ENCODE data around the gene SFRP5.
A peak's percentile ranks its signal among the peaks of the same experiment; 100 is the strongest.

The SFRP5 gene

DNA sequence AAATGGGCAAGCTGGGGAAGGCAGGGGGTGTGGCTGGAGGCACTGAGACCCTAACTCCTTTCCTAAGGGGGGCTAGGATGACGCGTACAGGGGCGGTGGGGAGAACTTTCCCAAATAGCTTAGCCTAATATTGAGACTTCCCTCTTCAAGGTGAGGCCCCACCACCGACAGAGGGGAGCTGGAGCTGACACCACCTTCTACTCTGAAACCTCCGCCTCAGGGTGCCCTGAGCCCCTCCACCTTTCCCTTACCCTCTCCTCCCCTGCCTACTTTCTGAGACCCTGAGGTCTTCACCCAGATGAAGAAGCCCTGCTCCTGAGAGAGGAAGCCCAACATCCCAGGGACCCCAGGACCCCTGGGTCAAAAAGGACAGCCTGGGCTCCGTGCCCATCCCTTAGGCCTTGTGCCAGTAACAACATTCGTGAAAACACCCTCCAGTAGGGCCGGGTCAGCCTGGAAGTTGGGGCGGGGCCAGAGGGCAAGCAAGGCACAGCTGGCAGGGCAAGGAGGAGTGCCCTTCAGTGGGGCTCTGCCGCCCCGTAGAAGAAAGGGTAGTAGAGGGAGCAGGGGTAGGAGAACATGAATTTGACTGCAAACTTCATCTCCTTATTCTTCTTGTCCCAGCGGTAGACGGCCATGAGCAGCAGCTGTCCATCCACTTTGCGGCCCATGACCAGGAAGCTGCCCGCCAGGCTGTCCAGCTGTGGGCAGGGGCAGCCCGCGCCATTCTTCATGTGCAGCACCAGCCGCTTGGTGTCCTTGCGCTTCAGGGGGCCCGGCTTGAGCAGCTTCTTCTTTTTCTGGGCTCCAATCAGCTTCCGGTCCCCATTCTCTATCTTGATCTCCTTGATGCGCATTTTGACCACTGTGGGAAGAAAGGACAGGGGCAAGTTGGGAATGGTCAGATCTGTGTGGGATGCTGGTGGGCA is 4.5 kb downstream of the SFRP5 start:
- DNase-seq (ENCODE audit: low spot score) = no peak

- no peak for DNase-seq (ENCODE audit: low spot score)
Observed at GRCh38 chr10:97766106-97766810, 5.5 kb downstream of the SFRP5 start.

DNA sequence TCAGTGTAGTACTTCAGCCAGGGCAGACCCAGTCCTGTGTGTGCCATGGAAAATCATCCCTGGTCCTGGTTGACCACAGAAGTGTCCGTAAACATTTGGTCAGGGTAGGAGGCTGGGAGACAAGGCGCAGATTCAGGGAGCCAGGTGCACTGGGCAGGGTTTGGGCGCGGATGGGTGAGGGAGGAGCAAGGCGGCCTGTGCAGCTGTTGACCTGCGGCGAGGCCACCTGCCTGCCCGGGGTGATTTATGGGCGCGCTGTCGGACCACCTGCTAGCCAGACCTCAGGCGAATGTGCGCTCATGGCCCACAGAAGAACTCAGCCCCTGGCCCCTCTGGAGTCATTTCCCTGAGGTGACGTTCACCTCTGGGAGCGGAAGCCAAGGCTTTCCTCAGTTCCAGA is 6.6 kb downstream of the SFRP5 start:
- no peak for DNase-seq (ENCODE audit: low spot score)

DNA sequence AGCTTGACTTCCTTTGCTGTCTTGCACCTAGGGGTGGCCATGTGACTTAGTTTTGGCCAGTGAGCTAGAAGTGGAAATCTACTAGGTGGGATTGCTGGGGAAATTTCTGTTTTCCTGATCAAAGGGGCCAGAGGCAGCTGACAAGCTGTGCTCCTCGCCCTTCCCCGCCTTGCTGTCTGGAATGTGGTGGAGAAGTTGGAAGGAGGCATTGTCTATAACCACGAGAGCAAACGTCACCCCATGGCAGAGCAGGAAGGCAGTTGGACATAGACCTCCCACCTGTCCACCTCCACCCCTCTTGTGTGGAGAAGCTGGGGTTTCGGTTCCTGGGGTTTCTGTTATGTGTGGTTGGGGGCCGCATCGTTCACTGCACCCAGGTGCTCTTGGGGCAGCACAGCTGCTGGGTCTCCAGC is 7.3 kb downstream of the SFRP5 start:
- DNase-seq (ENCODE audit: low spot score) = no peak

DNA sequence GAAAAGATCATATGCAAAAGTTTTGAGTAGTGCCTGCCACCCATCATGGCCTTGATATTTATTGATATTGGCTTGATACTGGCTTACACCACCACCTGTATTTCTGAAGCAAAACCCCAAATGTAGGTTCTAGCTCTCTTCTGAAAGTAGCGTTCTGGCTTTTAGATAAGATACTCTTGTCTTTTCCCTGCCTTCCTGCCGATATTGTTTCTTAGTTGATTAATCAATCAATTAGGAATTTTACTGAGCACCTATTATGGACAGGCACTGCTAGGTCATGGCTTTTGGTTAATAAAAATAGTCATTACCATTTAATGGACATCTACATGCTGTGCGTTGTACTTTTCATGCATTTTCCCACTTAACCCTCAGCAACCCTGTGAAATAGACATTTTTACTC is 7.9 kb downstream of the SFRP5 start:
- DNase-seq (ENCODE audit: low spot score) = no peak

GRCh38 chr10:97763411-97763810 is 8.4 kb downstream of the SFRP5 start:
- no peak for DNase-seq (ENCODE audit: low spot score)

- no peak for DNase-seq (ENCODE audit: low spot score)
Observed at GRCh38 chr10:97762816-97763215, 9.0 kb downstream of the SFRP5 start.

GRCh38 chr10:97762056-97762455 is 9.7 kb downstream of the SFRP5 start:
- DNase-seq (ENCODE audit: low spot score) = no peak

GRCh38 chr10:97761331-97761865 is 10.4 kb downstream of the SFRP5 start:
- no peak for DNase-seq (ENCODE audit: low spot score)

GRCh38 chr10:97760461-97761257 is 11.1 kb downstream of the SFRP5 start:
- DNase-seq (ENCODE audit: low spot score) = no peak

DNA sequence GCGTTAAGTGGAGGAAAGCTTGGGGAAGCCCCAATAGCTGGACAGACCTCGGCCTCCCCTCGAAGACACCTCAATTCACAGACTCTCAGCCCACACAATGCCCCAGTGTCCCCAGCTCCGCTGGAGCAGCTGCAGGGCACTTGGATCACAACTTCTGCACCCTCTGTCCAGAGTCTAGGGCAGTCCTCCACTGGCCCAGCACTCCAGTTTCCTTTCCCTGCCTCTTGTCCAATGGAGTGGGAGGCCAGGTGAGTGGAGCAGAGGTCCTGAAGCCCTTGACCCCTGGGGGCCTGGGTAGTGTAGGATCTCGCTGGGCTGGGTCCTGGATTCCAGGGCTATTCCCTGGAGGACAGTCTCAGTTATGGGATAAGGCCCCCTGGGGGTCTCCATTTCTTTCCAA is 11.9 kb downstream of the SFRP5 start:
- DNase-seq (ENCODE audit: low spot score) = no peak

DNA sequence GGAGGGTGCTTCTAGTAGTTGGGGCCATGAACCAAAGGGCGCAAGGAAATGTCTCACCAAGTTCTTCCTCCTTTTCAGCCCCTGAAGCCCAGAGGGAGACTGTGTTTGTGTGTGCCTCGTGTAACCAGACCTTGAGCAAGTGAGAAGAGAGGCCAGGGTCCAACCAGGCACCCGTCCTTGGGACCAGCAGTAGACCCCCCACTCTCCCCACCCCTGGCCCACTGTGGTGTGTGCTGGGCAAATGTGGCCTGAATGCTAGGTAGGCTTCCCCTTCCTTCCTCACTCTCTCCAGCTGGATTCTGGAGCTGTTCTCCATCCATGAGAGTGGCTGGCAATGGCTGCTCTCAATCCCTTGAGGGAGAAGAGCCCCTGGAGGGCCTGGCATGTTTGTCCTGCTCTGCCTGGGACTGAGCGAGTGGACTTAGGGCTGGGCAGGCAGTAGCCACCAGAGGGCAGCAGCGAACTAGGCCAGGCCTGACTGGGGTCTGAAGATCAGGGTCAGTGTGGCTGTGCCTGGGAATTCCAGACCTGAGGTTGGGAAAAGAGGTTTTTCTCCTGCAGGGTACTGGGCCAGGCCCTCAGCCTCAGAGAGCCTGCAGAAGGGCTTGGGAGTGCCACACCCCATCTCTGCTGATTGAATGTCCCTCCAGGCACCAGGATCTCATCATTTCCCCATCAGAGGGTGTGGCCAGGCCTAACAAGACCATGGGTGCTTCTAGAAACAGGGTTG is 12.5 kb downstream of the SFRP5 start:
- DNase-seq (ENCODE audit: low spot score) = peak; percentile 73

DNA sequence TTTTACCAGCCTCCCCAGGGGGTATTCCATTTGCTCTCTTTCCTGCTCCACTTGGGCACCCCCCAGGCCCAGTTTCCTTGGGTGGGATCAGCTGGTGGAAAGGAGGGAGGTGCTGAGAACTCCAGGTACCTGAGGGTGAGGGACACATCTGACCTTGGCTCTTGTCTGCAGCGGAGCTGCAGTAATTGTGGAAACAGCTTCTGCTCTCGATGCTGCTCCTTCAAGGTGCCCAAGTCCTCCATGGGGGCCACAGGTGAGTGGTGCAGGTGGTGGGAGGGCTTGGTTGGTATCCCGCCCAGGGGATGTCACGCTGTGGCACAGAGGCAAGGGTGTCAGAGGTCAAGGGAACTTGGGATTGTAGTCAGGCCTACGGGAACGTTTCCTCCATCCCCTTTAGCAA is 14.3 kb downstream of the SFRP5 start:
- no peak for DNase-seq (ENCODE audit: low spot score)

DNA sequence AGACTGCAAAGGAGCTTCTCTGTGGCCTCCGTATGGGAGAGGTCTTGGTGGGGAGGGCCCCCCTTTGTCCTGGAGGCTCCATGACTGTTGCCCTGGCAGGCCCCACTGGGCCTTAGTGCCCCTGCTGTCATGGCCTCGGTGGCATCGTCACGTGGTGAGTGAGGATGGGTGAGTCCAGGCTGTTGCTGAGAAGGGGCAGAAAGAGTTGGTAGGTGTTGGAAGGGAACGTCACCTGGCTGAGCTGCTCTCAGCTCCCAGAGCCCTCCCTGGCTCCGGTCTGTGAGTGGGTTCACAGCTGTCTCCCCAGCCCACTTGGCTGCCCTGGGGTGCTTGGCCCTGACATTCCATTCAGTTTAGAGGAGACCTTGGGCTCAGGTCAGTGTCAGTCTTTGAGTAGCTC is 16.1 kb downstream of the SFRP5 start:
- no peak for DNase-seq (ENCODE audit: low spot score)

DNA sequence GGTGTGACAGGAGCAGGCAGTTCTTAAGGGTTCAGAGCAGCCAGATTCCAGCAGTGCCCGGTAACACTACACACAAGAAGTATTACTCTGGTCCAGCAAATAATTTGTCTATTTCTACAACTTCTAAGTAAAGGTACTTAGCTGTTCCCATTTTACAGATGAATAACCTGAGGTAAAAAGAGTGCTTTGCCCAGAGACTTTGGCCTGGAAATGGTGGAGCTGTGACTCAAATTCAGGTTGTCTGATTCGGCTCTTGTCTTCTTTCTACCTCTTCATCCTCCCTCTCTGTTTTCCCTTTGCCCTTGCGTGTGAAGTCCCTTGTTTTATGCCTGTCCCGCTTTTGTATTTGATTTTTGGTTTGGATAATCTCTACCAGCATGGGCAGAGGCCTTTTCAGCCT is 17.1 kb downstream of the SFRP5 start:
- no peak for DNase-seq (ENCODE audit: low spot score)

GRCh38 chr10:97752956-97753355 is 18.8 kb downstream of the SFRP5 start:
- DNase-seq (ENCODE audit: low spot score) = no peak

GRCh38 chr10:97748116-97748515 is 23.7 kb downstream of the SFRP5 start:
- peak; percentile 76 for DNase-seq (ENCODE audit: low spot score)

GRCh38 chr10:97747573-97747972 is 24.2 kb downstream of the SFRP5 start:
- peak; percentile 89 for DNase-seq (ENCODE audit: low spot score)

- DNase-seq (ENCODE audit: low spot score) = peak; percentile 97
Observed at GRCh38 chr10:97744405-97745035, 27.3 kb downstream of the SFRP5 start.

GRCh38 chr10:97743169-97743943 is 28.4 kb downstream of the SFRP5 start:
- DNase-seq (ENCODE audit: low spot score) = peak; percentile 29

All from SK-N-DZ (cell line).